ENCODE data around the gene INO80.
A peak's percentile ranks its signal among the peaks of the same experiment; 100 is the strongest.

The INO80 gene

GRCh38 chr15:40944510-40945296, 171.4 kb downstream of the INO80 start:
- no peak for DNase-seq (ENCODE audit: low spot score)

- no peak for DNase-seq (ENCODE audit: low spot score)
Measured at GRCh38 chr15:40943764-40944365, 172.2 kb downstream of the INO80 start.

GRCh38 chr15:40942878-40943277, 173.2 kb downstream of the INO80 start:
- DNase-seq (ENCODE audit: low spot score) = no peak

GRCh38 chr15:40942337-40942854, 173.7 kb downstream of the INO80 start:
- no peak for DNase-seq (ENCODE audit: low spot score)

- peak; percentile 65 for DNase-seq (ENCODE audit: low spot score)
Measured at GRCh38 chr15:40941528-40942336, 174.3 kb downstream of the INO80 start.

- no peak for DNase-seq (ENCODE audit: low spot score)
Measured at GRCh38 chr15:40941068-40941527, 175.0 kb downstream of the INO80 start.

- DNase-seq (ENCODE audit: low spot score) = peak; percentile 23
Measured at GRCh38 chr15:40940296-40940801, 175.7 kb downstream of the INO80 start.

- no peak for DNase-seq (ENCODE audit: low spot score)
Measured at GRCh38 chr15:40938536-40938870, 177.6 kb downstream of the INO80 start.

- DNase-seq (ENCODE audit: low spot score) = peak; percentile 54
Measured at GRCh38 chr15:40937762-40938535, 178.1 kb downstream of the INO80 start.

- DNase-seq (ENCODE audit: low spot score) = no peak
Measured at GRCh38 chr15:40936709-40937666, 179.1 kb downstream of the INO80 start.

GRCh38 chr15:40936234-40936708, 179.8 kb downstream of the INO80 start:
- no peak for DNase-seq (ENCODE audit: low spot score)

- DNase-seq (ENCODE audit: low spot score) = no peak
Measured at GRCh38 chr15:40934457-40934856, 181.6 kb downstream of the INO80 start.

- no peak for DNase-seq (ENCODE audit: low spot score)
Measured at GRCh38 chr15:40933517-40933902, 182.6 kb downstream of the INO80 start.

- no peak for DNase-seq (ENCODE audit: low spot score)
Measured at GRCh38 chr15:40932649-40933516, 183.2 kb downstream of the INO80 start.

GRCh38 chr15:40932156-40932555, 183.9 kb downstream of the INO80 start:
- peak; percentile 29 for DNase-seq (ENCODE audit: low spot score)

- peak; percentile 56 for DNase-seq (ENCODE audit: low spot score)
Measured at GRCh38 chr15:40931300-40932142, 184.6 kb downstream of the INO80 start.

- DNase-seq (ENCODE audit: low spot score) = peak; percentile 63
Measured at GRCh38 chr15:40930430-40931299, 185.4 kb downstream of the INO80 start.
